HFFc6 (cell line): ENCODE results near the gene FZR1. TPM values are rescaled to one million over a fixed set of nuclear protein-coding genes. Genes with fewer than 3 reads are reported as not detected.

ENCODE experiments used
- DNase-seq: peaks from one replicate; pipeline ENCODE4 v3.0.0-alpha.2; 2018
- H3K27ac Mint-ChIP-seq: 2 replicates; pipeline ENCODE4 v1.8.0; 2020; ENCODE audit warnings: mild to moderate bottlenecking, mixed read lengths
- H3K27me3 Mint-ChIP-seq: 2 replicates; pipeline ENCODE4 v1.8.0; 2021; ENCODE audit warnings: mild to moderate bottlenecking, moderate library complexity, mixed read lengths; ENCODE audit not compliant: insufficient read depth
- H3K36me3 Mint-ChIP-seq: 2 replicates; pipeline ENCODE4 v1.8.0; 2021; ENCODE audit warnings: low read depth, mixed read lengths
- H3K4me1 Mint-ChIP-seq: 2 replicates; pipeline ENCODE4 v1.8.0; 2020; ENCODE audit warnings: low read depth, mixed read lengths
- H3K4me3 Mint-ChIP-seq: 2 replicates; pipeline ENCODE4 v1.8.0; 2020; ENCODE audit warnings: mild to moderate bottlenecking, moderate library complexity, mixed read lengths
- H3K9me3 Mint-ChIP-seq: 2 replicates; pipeline ENCODE4 v1.8.0; 2020; ENCODE audit warnings: mild to moderate bottlenecking, mixed read lengths
- total RNA-seq, 6 experiments: library from RNA; stranded (reverse); fragmentation: NEBNext Ultra II Directional; extraction: Animal tissue kit (Norgen Biotek cat#: 25700); gene quantifications; 2 replicates in 1 of 6; 3 replicates in 5 of 6; pipeline ENCODE4 v1.2.3, GENCODE V29; 2021
- TF ChIP-seq, protein P1 (sequence below): fragments of 200-600 bp; sonication (generic); IDR thresholded peaks from 2 replicates; pipeline ENCODE4 v1.5.0; 2021; ENCODE audit warnings: antibody characterized with exemption, mild to moderate bottlenecking

FZR1 gene
- total RNA-seq, 6 experiments from 2014 or later = 43.9 to 56.8 (median 46.0) TPM

DNA sequence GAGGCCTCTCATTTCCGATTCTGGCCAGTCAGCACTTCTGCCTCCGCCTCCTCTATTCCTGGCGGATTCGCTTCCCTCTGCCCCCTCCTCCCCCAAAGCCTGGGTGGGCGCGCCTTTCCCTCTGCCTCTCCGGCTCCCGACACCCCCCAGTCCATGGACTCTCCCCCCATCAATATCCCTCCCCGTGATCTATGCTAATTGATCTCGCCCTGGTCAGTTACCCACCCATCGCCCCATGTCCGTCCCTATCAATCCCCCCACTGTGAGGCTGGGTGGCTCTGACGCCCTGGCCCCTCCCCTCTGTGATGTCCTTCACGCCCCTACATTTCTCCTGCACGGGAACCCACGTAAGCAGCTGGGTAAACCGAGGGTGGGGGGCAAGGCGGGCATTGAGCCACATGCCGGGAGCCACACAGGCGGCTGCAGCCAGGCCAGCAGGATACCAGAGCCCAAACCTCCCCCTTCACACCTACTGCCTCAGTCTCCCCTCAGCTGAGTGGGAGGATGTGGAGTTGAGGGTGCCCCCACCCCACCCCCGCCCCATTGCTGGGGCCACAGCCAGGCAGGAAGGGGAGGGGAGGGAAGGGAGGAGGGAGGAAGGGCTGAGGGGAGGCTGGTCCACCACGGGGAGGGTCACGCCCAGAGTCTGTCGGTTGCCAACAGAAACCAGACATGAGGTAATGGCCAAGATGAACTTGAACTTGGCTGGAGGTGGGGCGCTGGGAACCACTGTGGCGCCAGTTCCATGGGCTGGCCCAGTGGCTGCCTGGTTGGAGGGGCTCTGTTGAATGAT lies 46.8 kb upstream of the FZR1 start:
- Mint-ChIP-seq H3K4me1 (peaks cover 22% of the 10 kb centered on the region; the same call in 1 of the 2 replicates), H3K27ac (peak overlapping the region; percentile 56), H3K9me3 (peaks cover 3% of the 10 kb centered on the region; the same call in 1 of the 2 replicates), H3K4me3 (no peak overlapping the region), H3K36me3 (peaks cover 10% of the 10 kb centered on the region), H3K27me3 (peaks cover 11% of the 10 kb centered on the region)
- peak; percentile 65 for DNase-seq
- TF ChIP-seq, protein P1, sequence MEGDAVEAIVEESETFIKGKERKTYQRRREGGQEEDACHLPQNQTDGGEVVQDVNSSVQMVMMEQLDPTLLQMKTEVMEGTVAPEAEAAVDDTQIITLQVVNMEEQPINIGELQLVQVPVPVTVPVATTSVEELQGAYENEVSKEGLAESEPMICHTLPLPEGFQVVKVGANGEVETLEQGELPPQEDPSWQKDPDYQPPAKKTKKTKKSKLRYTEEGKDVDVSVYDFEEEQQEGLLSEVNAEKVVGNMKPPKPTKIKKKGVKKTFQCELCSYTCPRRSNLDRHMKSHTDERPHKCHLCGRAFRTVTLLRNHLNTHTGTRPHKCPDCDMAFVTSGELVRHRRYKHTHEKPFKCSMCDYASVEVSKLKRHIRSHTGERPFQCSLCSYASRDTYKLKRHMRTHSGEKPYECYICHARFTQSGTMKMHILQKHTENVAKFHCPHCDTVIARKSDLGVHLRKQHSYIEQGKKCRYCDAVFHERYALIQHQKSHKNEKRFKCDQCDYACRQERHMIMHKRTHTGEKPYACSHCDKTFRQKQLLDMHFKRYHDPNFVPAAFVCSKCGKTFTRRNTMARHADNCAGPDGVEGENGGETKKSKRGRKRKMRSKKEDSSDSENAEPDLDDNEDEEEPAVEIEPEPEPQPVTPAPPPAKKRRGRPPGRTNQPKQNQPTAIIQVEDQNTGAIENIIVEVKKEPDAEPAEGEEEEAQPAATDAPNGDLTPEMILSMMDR = no peak

DNA sequence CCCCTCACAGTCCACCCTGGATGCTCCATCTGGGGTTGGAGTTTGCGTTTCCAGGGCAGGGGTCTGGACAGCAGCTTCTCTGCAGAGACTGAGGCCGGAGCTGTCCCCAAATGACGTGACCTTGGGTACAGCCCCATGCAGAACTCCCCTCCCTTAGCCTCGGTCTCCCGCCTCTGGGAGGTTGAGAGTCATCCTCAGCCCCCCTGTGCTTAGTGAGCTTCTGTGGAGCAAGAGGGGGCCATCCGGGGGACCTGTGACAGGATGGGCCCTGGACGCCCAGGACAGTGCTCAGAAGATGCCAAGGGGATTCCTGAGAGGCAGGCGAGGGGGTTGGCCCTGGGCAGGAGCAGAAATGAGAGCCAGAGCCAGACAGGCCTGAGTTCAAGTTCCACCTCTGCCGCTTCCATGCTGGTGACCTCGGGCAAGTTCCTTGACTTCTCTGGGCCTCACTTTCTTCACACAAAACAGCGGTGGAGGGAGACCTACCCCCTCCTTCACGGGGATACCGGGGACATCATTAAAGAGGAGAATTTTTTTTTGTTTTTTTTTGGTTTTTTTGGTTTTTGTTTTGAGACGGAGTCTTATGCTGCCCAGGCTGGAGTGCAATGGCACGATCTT lies 46.0 kb upstream of the FZR1 start:
- Mint-ChIP-seq H3K9me3 (peaks cover 3% of the 10 kb centered on the region; the same call in 1 of the 2 replicates), H3K4me3 (no peak overlapping the region), H3K4me1 (peaks cover 22% of the 10 kb centered on the region; the same call in 1 of the 2 replicates), H3K36me3 (peaks cover 10% of the 10 kb centered on the region), H3K27me3 (peaks cover 11% of the 10 kb centered on the region), H3K27ac (peak overlapping the region; percentile 18; the same call in 1 of the 2 replicates)
- no peak for DNase-seq
- TF ChIP-seq, protein P1 = no peak

DNA sequence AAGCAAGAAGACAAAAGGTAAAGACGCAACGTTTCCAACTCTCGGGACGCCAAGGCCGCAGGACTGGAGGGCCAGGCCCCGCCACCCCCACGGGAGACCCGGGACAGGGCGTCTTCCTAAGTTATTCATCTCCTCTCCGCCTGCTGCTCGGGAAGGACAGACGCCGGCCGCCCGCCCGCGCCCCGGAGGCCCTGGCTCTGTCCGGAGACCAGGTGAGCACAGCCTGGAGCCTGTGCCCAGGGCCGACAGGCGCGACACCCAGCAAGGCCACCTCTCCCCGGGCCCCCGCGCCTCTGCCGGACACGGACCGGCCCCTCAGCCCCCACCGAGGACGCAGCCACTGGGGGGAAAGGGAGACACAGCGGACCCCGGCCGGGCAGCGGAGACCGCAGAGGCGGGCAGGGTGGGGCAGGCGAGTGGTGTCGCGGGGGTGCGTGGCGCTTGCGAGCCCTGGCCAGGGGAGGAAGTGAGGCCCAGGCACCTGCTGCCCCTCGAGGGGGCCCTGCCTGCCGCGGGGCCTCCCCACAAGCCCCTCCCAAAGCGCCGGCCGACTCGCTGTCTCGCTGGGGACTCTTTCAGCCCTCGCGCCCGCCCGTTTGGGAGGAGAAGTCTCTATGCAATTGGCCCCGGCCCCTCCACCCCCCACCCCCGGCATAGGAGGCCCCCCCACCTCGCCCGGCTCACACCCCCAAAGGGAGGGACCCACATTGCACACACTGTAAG lies 43.0 kb upstream of the FZR1 start:
- H3K4me1 Mint-ChIP-seq = peaks cover 16% of the 10 kb centered on the region; the same call in 1 of the 2 replicates
- TF ChIP-seq, protein P1 = no peak
- H3K36me3 Mint-ChIP-seq = peaks cover 21% of the 10 kb centered on the region
- no peak for DNase-seq
- H3K27me3 Mint-ChIP-seq = peaks cover 22% of the 10 kb centered on the region
- H3K9me3 Mint-ChIP-seq = peaks cover 7% of the 10 kb centered on the region; the same call in 1 of the 2 replicates
- H3K27ac Mint-ChIP-seq = no peak overlapping the region
- no peak overlapping the region for H3K4me3 Mint-ChIP-seq

DNA sequence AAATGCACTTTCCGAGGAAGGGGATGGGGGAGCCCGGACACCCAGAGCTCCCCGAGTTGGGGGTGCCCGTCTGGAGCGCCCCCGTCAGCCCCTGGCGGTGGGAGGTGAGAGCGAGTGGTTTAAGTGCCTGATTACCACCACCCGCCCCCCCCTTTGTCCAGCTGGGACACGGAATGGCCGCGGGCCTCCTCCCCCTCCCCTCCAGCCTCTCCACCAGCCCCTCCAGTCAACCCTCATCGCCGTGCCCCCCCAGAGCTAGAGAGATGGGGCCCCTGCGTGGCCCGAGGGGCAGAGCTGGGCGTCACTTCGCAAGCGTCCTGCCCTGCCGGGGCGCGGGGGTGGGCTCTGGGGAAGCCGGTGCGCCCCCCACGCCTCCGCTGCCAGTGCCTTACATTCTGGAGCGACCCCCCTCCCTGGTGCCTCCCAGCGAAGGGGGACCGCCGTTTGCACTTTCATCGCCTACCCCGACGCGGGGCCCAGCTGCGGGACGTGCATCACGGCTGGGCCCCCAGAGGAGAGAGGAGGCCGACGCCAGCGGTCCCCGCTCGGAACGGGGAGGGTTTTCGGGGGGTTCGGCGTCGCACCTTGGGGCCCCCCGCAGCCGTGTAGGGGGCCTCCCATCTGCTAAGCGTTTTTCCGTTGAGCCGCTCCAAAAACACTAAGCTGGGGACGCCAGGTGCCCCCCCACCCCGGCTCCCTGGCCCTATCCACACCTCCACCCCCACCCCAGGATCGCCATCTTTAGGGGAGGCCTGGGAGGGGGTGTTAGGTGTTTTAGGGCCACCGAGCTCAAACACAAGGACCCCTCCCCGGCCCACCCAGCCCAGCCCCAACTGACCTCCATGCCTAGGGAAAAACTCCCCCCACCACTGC lies 42.2 kb upstream of the FZR1 start:
- H3K9me3 Mint-ChIP-seq = peaks cover 12% of the 10 kb centered on the region
- TF ChIP-seq, protein P1 = no peak
- peaks cover 26% of the 10 kb centered on the region for H3K36me3 Mint-ChIP-seq
- DNase-seq = no peak
- no peak overlapping the region for H3K4me3 Mint-ChIP-seq
- H3K27me3 Mint-ChIP-seq = peaks cover 22% of the 10 kb centered on the region
- H3K4me1 Mint-ChIP-seq = peaks cover 15% of the 10 kb centered on the region
- H3K27ac Mint-ChIP-seq = no peak overlapping the region
